Gastrocnemius medialis (tissue), 4 donors: Measurements from ENCODE around the gene FAM3D.
A peak's percentile ranks its signal among the peaks of the same experiment; 100 is the strongest.

ENCODE experiments used
- POLR2A ChIP-seq, 2 donors: fragments of 450-650 bp; IDR thresholded peaks; one replicate each; pipeline ENCODE4 v1.6.1; 2017; ENCODE audit warnings: antibody characterized with exemption in 2 of 2, mild to moderate bottlenecking in 2 of 2, moderate library complexity in 2 of 2
- TF ChIP-seq, protein P1 (sequence below), 5 experiments: fragments of 450-650 bp in 3 of 5; fragments of 200-600 bp in 2 of 5; sonication (generic) in 2 of 5; IDR thresholded peaks in 4 of 5; conservative IDR thresholded peaks in 1 of 5; 1 replicate in 4 of 5; 2 replicates in 1 of 5; pipeline ENCODE4 v1.5.1; 2016 to 2019; ENCODE audit warnings: antibody characterized with exemption in 5 of 5, mild to moderate bottlenecking in 3 of 5, moderate library complexity in 3 of 5

DNA sequence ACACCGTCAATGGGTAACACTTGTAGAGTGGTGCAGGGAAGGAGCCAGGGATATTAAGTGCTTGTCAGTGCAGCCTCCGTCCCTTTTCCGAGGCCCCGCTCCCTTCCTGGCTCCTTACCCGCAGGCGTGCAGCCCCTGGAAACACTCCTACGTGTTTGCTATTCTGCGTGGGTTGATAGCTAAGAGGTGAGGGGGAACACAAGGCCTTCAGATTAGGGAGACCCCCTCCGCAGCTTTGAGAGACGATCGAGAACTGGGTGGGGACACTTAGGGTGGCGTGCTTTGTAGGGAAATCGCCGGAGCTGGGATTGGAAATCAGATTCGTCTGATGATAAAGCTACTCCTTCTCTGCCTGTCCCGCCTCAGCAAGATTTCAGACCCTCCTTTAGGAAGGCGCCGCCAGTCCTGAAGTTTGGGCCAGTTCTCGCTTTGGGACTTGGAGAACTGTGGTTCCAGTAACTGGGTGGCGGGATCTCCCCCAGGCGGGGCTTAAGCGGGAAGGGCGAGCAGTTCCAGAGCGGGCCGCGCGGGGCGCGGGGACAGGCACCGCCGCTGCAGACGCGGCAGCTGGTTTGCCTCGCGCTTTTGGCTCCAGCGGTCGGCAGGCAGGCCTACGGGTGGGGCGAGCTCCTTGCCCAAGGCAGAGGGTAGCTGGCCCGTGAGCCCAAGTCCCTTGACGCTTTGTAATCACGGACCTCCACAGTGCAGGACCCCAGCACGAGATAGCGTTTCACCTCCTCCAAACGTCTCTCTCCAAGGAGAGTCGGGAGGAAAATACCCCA lies 81.4 kb downstream of the FAM3D start:
- no peak for TF ChIP-seq POLR2A (IDR thresholded peaks at IDR 0.05)
- TF ChIP-seq, protein P1, sequence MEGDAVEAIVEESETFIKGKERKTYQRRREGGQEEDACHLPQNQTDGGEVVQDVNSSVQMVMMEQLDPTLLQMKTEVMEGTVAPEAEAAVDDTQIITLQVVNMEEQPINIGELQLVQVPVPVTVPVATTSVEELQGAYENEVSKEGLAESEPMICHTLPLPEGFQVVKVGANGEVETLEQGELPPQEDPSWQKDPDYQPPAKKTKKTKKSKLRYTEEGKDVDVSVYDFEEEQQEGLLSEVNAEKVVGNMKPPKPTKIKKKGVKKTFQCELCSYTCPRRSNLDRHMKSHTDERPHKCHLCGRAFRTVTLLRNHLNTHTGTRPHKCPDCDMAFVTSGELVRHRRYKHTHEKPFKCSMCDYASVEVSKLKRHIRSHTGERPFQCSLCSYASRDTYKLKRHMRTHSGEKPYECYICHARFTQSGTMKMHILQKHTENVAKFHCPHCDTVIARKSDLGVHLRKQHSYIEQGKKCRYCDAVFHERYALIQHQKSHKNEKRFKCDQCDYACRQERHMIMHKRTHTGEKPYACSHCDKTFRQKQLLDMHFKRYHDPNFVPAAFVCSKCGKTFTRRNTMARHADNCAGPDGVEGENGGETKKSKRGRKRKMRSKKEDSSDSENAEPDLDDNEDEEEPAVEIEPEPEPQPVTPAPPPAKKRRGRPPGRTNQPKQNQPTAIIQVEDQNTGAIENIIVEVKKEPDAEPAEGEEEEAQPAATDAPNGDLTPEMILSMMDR (IDR thresholded peaks at IDR 0.05 in 4 of 5, conservative IDR thresholded peaks at IDR 0.05 in 1 of 5) = peak; percentile 77 to 96 (median 85)
